Subcutaneous adipose tissue (tissue), 4 donors: ENCODE measurements around the gene PEPD. TPM values are rescaled to one million over a fixed set of nuclear protein-coding genes. Genes with fewer than 3 reads are reported as not detected.

Experiments used
- CTCF ChIP-seq: fragments of 450-650 bp; IDR thresholded peaks from one replicate; pipeline ENCODE4 v1.5.1; 2016; ENCODE audit warnings: low read depth, mild to moderate bottlenecking, control low read depth, antibody characterized with exemption, moderate library complexity
- total RNA-seq, 4 donors: library from RNA; depleted of rRNA; stranded (reverse); fragments of >200 nt; gene quantifications; one replicate each; pipeline ENCODE4 v1.1.0, GENCODE V29; 2016

PEPD gene
- total RNA-seq, 4 donors from 2014 or later, result 71.3 to 110 (median 92.6) TPM

- TF ChIP-seq CTCF, result no peak
These were observed 117.7 kb downstream of the PEPD start for GRCh38 chr19:33403973-33404304.

- TF ChIP-seq CTCF, result no peak
These were observed 118.2 kb downstream of the PEPD start for GRCh38 chr19:33403221-33403972.

DNA sequence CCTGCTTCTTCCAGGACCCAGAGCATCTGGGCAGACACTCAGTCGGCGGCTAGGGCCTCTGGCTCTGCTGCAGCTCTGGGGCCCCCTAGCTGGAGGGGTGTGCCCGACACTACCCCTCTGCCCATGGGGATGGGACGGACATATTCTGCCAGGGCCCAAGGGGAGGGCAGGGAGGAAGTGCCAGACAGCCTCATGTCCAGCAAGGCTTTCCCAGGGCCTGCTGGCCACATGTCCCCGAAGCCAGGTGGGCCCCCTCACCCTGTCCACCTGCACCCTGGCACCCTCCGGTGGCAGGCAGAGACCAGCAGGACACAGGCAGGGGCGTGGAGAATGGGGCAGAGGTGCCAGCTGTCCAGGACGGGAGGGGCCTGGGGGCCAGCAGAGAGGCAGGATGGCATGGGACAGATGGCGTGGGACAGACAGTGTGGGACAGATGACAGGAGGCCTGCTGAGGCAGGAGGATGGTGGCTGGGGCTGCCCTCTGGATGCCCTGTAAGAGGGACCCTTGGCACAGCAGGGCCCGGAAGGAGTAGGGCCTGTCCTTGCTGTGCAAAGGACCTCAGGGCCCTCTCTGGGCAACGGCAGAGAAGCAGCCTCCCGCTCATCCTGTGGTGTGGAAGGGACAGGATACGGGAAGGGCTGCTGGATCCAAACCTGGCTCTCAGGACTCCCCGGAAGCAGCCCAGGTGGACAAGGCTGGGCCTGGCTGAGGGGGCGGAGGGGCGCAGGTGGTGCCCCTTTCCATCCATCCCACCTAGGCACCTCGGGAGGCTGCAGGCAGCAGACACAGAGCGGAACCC, 119.0 kb downstream of the PEPD start:
- no peak for TF ChIP-seq CTCF

DNA sequence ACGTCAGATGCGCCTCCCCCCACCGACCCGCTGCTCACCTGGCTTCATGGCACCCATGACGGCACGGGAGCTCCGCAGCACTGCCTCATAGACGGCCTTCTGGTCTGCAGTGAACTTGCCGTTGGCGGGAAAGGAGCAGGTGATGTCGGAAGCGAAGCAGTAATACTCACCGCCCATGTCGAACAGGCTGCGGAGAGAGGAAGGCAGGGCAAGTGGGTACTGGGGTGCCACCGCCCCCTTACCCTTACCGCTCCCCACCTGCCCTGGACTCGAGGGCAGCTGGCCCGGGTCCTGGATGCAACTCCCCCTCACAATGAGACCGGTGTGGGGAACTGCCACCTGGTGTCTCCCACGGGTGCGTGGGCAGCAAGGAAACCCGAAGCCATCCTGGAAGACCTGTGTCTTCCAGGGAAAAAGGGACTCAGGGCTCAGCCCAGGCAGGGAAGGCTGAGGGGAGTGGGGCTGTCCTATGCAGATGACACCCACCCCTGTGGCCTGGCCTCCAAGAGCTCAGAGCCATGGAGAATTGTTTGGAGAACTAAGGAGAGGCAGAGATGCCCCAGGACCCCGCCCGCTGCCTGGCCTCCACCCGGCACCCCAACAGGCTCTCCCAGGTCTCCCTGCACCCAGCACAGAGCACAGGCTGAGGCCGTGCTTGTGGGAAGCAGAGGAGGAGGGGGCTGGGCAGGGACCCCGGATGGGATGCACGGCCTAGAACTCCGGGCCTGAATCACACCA, 119.7 kb downstream of the PEPD start:
- TF ChIP-seq CTCF, result no peak

GRCh38 chr19:33400856-33401682, 120.5 kb downstream of the PEPD start:
- no peak for TF ChIP-seq CTCF

DNA sequence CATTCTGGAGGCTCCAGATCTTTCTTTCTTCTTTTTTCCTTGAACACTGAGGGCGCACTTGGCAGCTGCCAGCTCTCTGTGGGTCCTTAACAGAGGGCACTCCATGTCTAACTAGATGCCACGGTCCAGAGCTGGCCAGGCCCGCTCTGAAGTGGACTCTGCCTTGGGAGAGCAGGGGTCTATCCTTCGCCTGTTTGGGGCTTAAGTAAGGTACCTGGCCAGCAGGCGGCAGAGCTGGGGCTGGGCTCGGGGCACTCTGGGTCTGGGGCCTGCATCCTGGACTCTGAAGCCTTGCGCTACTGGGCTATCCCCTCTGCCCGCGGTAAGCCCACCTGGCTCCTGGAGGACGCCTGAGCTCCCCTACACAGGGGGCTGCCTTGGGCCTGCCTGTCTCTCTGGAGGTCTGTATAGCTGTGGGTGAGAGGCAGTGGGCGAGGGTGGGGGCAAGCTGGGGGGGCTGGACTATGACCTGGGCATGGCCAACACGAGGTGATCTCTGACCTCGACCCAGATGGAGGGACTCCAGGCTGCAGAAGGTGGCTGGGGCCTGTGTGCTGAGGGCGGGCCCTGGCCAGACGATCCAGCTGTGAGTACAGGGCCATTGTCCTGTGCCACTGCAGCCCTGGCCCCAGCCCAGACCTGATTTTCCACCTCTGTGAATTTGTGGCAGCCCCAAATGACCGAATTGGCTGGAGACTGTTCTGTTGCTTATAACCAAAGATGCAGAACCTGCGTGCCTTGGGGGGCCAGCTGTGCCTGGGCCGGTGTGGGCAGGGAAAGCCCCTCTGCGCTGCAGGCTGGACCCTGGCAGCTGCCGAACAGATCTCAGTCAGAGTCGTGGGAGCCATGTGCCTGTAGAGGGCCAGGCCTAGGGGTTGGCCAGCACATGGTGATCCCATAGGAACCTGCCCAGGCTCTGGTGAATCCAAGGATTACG, 121.6 kb downstream of the PEPD start:
- TF ChIP-seq CTCF, result no peak
